Endometrium (tissue), 2 donors: ENCODE data around the gene ZNF484.
"Not testable (repeated sequence)": the region's sequence is repeated elsewhere in the genome, so short reads cannot be mapped to it uniquely, and the experiment has no call there.

Experiments
- FAIRE-seq: peaks from 2 replicates; lab custom pipeline; 2012; peaks lifted over from hg19 to GRCh38; lab: Jason Lieb, UNC
- donor health status: control.
- donor health status: control.

ZNF484 gene

GRCh38 chr9:92860867-92861266 is 17.0 kb downstream of the ZNF484 start:
- FAIRE-seq = no peak

- FAIRE-seq = no peak
Measured at GRCh38 chr9:92857236-92857635, 20.6 kb downstream of the ZNF484 start.

- FAIRE-seq = no peak
Measured at GRCh38 chr9:92853716-92854115, 24.1 kb downstream of the ZNF484 start.

GRCh38 chr9:92850898-92851297 is 26.9 kb downstream of the ZNF484 start:
- FAIRE-seq = no peak

GRCh38 chr9:92848740-92849139 is 29.1 kb downstream of the ZNF484 start:
- not testable (repeated sequence) for FAIRE-seq

- no peak for FAIRE-seq
Measured at GRCh38 chr9:92846662-92847145, 31.1 kb downstream of the ZNF484 start.

- not testable (repeated sequence) for FAIRE-seq
Measured at GRCh38 chr9:92838411-92838810, 39.4 kb downstream of the ZNF484 start.

GRCh38 chr9:92837191-92837590 is 40.6 kb downstream of the ZNF484 start:
- FAIRE-seq = no peak

- FAIRE-seq = no peak
Measured at GRCh38 chr9:92829420-92829819, 48.4 kb downstream of the ZNF484 start.

GRCh38 chr9:92825065-92825464 is 52.8 kb downstream of the ZNF484 start:
- FAIRE-seq = not testable (repeated sequence)

GRCh38 chr9:92820964-92821363 is 56.9 kb downstream of the ZNF484 start:
- FAIRE-seq = no peak

GRCh38 chr9:92819898-92820297 is 57.9 kb downstream of the ZNF484 start:
- not testable (repeated sequence) for FAIRE-seq

- not testable (repeated sequence) for FAIRE-seq
Measured at GRCh38 chr9:92809629-92810326, 68.1 kb downstream of the ZNF484 start.

- no peak for FAIRE-seq
Measured at GRCh38 chr9:92808726-92809451, 68.9 kb downstream of the ZNF484 start.

GRCh38 chr9:92807757-92808725 is 69.8 kb downstream of the ZNF484 start:
- no peak for FAIRE-seq

GRCh38 chr9:92807031-92807756 is 70.6 kb downstream of the ZNF484 start:
- no peak for FAIRE-seq

GRCh38 chr9:92804727-92805126 is 73.1 kb downstream of the ZNF484 start:
- no peak for FAIRE-seq

GRCh38 chr9:92798358-92798757 is 79.5 kb downstream of the ZNF484 start:
- no peak for FAIRE-seq

GRCh38 chr9:92796337-92796804 is 81.5 kb downstream of the ZNF484 start:
- FAIRE-seq = not testable (repeated sequence)

- FAIRE-seq = no peak
Measured at GRCh38 chr9:92795598-92796336, 82.1 kb downstream of the ZNF484 start.
